Endometrium (tissue), 2 donors: ENCODE results near the gene TSNAXIP1.
"Not testable (repeated sequence)": the region's sequence is repeated elsewhere in the genome, so short reads cannot be mapped to it uniquely, and the experiment has no call there.

Experiments used
- FAIRE-seq: peaks from 2 replicates; lab custom pipeline; 2012; peaks lifted over from hg19 to GRCh38; lab: Jason Lieb, UNC
- donor health status: control.
- donor health status: control.

The TSNAXIP1 gene

GRCh38 chr16:67861877-67862276, 55.2 kb downstream of the TSNAXIP1 start:
- FAIRE-seq, result no peak

GRCh38 chr16:67862623-67863583, 56.2 kb downstream of the TSNAXIP1 start:
- no peak for FAIRE-seq

DNA sequence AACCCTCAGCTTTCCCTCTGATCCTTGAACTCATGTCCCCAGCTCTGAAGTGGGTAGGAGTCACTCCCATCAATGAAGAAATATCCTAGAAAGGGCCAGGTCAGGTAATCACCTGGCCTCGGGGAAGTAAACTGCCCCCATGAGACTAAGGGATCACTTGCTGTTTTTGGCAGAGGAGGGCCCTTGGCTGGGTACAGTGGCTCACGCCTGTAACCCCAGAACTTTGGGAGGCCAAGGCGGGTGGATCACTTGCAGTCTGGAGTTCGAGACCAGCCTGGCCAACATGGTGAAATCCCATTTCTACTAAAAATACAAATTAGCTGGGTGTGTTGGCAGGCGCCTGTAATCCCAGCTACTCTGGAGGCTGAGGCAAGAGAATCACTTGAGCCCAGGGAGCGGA, 57.4 kb downstream of the TSNAXIP1 start:
- FAIRE-seq, result not testable (repeated sequence)

DNA sequence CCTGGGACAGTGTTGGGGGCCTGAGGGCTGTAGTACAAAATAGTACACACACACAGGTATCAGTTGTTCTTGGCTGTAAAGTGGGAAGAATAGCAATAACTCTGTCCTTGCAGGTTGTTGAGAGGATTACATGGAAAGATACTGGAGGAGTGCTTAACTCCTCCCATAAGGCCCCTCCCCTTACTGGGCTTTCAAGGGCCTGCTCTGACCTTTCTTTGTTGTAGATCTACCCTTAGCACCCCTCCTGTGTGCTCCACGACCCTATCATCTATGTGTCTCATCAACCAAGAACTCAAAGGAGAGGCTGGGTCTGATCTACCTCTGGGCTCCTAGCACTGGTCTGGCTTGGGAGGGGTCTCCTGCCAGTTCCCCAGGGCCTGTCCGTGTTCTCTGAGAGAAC, 57.9 kb downstream of the TSNAXIP1 start:
- no peak for FAIRE-seq

GRCh38 chr16:67865318-67865717, 58.6 kb downstream of the TSNAXIP1 start:
- no peak for FAIRE-seq

DNA sequence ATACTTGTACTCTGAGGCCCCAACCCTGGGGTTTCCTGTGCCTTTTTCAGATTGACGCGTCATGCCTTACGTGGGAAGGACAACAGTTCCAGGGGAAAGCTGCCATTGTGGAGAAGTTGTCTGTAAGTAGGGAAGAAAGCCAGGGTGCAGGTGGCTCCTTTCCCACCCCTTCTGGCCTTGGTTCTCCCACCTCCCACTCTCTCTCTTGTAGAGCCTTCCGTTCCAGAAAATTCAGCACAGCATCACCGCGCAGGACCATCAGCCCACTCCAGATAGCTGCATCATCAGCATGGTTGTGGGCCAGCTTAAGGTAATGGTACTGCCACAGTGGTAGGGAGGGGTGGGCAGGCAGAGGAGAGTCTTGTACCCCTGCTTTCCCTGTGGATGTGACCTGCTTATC, 61.6 kb downstream of the TSNAXIP1 start:
- FAIRE-seq, result no peak

GRCh38 chr16:67869653-67870052, 63.0 kb downstream of the TSNAXIP1 start:
- no peak for FAIRE-seq

DNA sequence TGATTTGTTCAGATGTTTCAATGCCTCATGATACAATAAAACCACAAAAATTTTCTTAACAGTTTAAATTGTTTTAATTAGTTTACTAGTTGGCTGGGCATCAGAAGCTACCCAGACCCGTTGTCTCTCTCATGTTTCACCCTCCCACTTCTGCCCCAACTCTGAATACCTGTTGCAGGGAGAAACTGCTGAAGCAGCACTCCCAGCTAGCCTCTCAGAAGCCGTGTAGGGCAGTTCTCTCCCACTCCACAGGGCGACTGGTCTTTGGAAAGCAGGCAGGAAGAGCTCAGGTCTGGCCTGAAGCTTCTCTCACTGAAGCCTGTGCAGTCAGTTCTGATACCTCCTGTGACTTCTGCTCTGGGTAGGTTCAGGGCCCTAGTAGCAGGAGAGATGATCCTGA, 64.6 kb downstream of the TSNAXIP1 start:
- FAIRE-seq, result no peak

DNA sequence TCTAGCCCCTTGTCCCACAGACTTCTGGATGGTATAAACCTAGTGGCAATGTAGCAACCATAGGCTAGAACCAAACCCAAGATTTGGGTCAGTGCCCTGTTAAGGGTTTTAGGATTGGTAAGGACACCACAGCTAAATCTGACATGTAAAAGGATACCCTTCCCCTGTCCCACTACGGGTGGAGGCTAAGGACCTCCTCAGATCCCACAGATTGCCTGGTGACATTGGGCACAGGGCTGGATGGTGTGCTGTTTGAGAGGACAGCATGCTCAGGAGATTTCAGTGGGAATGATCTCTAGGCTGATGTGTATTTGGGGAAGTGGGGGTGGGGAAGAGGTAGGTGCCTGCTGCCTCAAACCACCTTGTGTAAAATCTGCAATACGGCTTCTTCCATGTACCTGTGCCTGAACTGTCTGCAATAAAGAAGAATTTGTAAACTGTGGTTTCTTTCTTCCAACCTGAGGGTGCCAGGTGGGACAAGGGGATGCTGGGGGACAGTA, 65.5 kb downstream of the TSNAXIP1 start:
- no peak for FAIRE-seq

GRCh38 chr16:67872631-67873434, 66.1 kb downstream of the TSNAXIP1 start, which contains the start of gene EDC4:
TSS of gene EDC4 (plus strand) at chr16:67873052. CDS start at chr16:67873262, 210 bp downstream.
- no peak for FAIRE-seq

GRCh38 chr16:67873435-67874370, 67.0 kb downstream of the TSNAXIP1 start:
- FAIRE-seq, result no peak

DNA sequence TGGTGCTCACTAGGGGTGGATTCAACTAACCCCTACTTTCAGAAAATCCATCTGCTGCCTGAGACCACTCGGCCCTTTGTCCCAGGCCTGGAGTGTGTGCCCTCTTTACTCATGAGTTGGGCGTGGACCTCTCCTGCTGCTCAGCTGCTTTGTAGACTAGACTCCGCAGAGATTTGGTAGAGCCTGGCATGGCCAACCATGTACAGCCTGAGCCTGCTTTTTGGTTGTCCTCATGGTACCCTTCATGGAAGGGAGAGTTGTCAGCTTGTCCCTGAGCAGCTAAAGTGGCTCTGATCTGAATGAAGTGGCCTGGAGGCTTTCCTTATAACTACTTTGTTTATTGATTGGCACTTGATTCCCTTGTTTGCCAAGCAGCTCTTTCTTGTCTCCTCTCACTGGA, 67.7 kb downstream of the TSNAXIP1 start:
- FAIRE-seq, result no peak

DNA sequence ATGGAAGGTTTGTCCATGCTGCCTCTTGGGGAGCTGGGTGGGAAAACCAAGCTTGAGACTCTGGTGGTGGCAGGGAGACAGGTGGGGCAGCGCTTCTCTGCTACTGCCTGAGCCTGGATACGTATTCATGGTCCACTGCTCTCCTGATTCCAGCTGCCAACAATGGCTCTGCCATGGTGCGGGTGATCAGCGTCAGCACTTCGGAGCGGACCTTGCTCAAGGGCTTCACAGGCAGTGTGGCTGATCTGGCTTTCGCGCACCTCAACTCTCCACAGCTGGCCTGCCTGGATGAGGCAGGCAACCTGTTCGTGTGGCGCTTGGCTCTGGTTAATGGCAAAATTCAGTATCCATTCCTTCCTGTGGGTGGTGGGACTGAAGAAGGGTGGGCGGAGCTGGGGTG, 70.4 kb downstream of the TSNAXIP1 start:
- no peak for FAIRE-seq
